HCEC 1CT (cell line): ENCODE measurements around the gene AIRE.
A peak's percentile ranks its signal among the peaks of the same experiment; 100 is the strongest.
"Not testable (repeated sequence)": the region's sequence is repeated elsewhere in the genome, so short reads cannot be mapped to it uniquely, and the experiment has no call there.

ENCODE experiments used
- DNase-seq: peaks from one replicate; pipeline ENCODE4 v3.0.0-alpha.2; 2017

Gene AIRE

GRCh38 chr21:44326716-44327602 lies 41.3 kb downstream of the AIRE start:
- no peak for DNase-seq

DNA sequence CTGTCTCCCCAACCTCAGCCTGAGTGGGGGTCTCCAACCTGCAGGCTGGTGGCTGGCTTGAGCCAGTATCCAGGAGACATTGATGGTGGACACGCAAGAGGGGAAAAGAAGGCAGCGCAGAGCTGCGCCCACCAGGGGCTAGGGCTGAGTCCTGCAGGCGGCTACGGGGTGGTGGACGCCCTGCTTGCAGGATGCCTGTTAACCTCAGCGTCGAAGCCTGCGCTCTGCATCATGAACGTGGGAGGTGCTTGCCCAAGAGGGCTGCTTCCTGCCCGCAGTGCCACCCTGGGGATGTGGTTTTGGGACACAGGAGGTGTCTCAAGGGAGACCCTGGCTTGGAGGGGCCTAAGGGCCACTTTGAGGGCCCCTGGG lies 41.9 kb downstream of the AIRE start:
- DNase-seq = no peak

- DNase-seq = no peak
Observed at GRCh38 chr21:44328242-44328895, 42.7 kb downstream of the AIRE start.

GRCh38 chr21:44329086-44329889 lies 43.6 kb downstream of the AIRE start:
- no peak for DNase-seq

DNA sequence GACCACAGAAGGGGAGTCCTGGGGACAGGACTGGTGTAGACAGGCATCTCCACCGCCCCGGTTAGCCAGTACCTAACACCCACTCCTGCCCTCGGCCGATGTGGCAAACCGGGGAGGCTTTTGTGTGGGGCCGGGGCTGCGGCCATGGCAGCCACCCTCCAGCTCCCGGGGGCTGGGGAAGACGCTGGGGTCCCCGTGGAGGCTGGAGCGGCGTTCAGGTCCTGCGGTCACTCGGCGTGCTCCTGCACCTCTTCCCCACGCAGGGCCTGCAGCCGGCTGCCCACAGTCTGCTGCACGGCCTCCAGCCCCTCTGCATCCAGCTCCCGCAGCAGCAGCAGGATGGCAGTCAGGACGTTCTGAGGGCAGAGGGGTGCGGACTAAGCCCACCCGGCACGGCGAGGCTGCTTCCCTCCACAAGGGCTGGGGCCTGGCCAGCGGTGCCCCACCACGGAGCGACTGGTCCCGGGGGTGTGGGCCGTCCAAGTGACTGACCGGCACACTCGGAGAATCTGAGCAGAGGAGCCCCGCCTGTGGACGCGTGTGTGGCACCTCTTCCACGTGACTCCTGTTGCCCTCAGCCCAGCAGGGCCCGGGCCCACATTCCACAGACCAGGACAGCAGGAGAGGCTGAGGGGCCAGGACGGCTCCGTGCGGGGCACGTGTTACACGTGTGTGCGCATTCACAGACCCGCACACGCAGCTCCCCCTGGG lies 44.5 kb downstream of the AIRE start:
- DNase-seq = no peak

DNA sequence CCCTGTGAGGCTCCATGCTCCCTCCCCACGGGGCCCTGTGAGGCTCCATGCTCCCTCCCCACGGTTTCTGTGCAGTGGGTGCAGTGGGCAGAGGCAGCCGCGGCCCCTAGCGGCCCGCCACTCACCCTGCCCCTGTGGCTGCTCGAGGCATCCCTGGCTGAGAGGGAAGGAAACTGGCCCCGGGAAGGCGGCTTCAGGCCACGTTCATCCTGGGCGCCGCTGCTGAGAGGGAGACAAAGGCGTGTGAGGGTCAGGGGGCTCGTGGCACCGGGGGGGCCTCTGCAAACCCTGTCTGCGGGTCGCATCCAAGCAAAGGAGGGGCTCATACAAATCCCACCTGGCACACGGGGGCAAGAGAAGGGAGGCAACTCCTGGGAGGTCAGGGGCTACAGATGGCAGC lies 45.0 kb downstream of the AIRE start:
- no peak for DNase-seq

GRCh38 chr21:44331209-44331608 lies 45.5 kb downstream of the AIRE start:
- no peak for DNase-seq

- DNase-seq = no peak
Observed at GRCh38 chr21:44331650-44332307, 46.1 kb downstream of the AIRE start.

- DNase-seq = no peak
Observed at GRCh38 chr21:44332383-44332782, 46.7 kb downstream of the AIRE start.

DNA sequence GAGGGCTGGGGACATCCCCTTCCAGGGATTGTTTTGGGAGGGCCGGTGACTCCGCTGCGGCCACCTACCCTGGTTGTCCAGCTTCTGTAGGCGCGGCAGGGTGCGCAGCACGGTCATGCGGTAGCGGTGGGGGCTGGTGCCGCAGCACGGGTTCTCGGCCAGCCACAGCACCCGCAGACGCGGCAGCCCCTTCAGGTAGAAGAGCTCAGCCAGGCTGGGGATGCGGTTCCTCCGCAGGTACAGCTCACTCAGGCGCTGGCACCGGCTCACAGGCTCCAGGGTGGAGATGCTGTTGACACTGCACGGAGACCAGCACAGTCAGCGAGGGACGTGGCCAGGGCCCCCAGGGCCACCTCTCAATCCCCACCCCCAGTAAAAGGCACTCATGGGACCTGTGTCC lies 47.3 kb downstream of the AIRE start:
- no peak for DNase-seq

- DNase-seq = no peak
Observed at GRCh38 chr21:44333509-44334328, 48.0 kb downstream of the AIRE start.

GRCh38 chr21:44334329-44335030 lies 48.8 kb downstream of the AIRE start:
- DNase-seq = no peak

- no peak for DNase-seq
Observed at GRCh38 chr21:44335266-44336059, 49.8 kb downstream of the AIRE start.

GRCh38 chr21:44337449-44337848 lies 51.8 kb downstream of the AIRE start:
- no peak for DNase-seq

DNA sequence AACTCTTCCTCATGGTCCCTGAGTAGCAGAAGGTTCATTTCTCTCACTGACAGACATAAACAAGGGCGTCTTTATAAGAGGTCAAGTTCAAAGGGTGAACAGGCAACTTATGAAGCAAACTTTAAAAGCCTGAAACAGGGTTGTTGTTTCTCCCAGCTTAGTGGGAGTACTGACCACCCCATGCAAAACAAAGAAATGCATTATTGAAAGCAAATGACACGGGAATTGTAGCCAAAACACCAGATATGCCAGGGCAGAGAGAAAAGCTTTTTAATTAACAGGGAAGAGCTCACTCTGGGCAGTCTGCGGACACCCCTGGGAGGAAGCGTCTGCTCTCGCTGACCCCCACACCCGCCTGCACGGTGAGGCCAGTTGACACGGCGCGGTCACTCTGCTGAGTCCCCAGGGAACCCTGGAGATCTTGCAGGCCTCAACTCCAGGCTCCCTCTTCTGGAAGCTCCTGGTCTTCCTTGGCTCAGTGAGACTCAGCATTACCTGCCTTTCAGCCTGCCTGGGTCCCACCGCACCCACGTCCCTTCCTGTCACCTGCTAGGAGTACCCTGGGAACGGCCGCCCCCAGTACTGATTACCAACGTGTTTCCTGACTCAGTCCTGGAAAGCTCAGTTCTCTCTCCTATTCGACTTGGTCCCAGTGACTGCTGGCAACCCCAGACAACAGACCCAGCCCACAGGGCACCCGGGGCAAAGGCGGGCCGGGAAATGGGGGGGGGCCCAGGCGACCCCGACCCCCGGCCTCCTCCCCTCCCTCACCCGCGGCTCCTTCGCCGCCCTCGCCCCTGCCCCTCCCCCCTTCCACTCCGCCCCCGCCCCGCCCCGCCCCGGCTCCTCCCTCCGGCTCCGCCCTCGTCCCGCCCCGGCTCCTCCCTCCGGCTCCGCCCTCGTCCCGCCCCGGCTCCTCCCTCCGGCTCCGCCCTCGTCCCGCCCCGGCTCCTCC lies 52.5 kb downstream of the AIRE start:
- peak; percentile 24 for DNase-seq

DNA sequence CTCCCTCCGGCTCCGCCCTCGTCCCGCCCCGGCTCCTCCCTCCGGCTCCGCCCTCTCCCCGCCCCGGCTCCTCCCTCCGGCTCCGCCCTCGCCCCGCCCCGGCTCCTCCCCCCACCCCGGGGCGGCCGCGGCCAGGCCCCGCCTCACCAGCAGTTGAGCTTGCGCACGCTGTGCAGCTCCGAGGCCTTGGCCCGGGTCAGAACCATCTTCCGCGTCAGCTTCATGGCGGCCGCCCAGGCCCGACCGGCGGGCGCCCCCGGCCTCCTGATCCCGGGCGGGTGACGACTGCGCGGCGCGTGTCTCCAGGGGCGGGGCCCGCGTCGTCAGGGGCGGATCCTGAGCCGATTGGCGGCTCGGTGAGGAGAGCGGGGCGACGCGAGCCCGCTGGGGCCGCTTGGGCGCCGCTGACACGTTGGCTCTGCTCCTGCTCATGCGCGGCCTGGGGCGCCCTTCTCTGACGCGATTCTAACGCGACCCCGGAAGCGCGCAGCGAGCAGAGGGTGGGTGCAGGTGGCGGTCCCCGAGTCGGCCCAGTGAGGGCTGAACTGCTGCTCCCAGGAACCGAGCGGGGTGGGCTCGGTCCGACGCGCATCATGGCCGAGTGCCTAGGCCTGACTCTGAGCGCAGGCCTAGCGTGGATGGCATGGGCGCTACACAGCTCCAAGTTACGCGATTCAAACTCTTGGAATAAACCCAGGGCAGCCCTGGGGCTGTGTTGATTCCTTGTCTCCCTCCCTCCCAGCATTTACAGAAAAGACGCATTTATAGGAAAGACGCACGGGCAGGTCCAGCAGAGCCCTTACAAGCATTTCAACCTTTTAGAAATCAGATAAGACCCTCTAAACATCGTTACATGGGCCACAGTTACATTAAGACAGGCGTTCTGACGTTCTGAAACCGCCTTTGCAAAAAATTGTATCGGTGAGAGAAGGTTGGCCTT lies 53.6 kb downstream of the AIRE start, which contains the start of gene CFAP410:
CFAP410 (minus strand) TSS at position 420 of the 940 bp plus-strand sequence; CDS start at position 224, 196 bp downstream.
- peak; percentile 92 for DNase-seq

- DNase-seq = not testable (repeated sequence)
Observed at GRCh38 chr21:44341726-44342458, 56.2 kb downstream of the AIRE start.
